Tibial nerve (tissue), 4 donors: ENCODE measurements around the gene GALNT6.

Source experiments
- EP300 ChIP-seq, 2 donors: sonication (generic); formaldehyde crosslinking; IDR thresholded peaks; one replicate each; pipeline ENCODE4 v1.6.1; 2017; ENCODE audit warnings: antibody characterized with exemption in 2 of 2, mild to moderate bottlenecking in 1 of 2
- TF ChIP-seq, protein P1 (sequence below), 5 experiments: fragments of 200-600 bp in 3 of 5; fragments of 450-650 bp in 2 of 5; sonication (generic) in 3 of 5; IDR thresholded peaks; one replicate each; pipeline ENCODE4 v1.5.1; 2016 to 2019; ENCODE audit warnings: antibody characterized with exemption in 5 of 5, mild to moderate bottlenecking in 3 of 5, moderate library complexity in 2 of 5

DNA sequence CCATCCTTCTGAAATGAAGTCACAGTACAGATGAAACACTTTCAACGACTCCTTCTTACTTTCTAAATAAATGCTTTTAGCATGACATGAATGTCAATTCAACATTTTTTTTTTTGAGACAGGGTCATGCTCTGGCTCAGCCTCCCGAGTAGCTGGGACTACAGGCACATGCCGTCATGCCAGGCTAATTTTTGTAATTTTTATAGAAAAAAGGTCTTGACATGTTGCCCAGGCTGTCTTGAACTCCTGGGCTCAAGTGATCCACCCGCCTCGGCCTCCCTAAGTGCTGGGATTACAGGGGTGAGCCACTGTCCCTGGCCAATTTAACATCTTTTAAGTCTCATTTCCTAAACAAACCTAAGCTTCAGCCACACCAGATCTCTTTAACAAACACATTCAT lies 16.4 kb downstream of the GALNT6 start:
- TF ChIP-seq EP300 (IDR thresholded peaks at IDR 0.05) = no peak
- TF ChIP-seq, protein P1, sequence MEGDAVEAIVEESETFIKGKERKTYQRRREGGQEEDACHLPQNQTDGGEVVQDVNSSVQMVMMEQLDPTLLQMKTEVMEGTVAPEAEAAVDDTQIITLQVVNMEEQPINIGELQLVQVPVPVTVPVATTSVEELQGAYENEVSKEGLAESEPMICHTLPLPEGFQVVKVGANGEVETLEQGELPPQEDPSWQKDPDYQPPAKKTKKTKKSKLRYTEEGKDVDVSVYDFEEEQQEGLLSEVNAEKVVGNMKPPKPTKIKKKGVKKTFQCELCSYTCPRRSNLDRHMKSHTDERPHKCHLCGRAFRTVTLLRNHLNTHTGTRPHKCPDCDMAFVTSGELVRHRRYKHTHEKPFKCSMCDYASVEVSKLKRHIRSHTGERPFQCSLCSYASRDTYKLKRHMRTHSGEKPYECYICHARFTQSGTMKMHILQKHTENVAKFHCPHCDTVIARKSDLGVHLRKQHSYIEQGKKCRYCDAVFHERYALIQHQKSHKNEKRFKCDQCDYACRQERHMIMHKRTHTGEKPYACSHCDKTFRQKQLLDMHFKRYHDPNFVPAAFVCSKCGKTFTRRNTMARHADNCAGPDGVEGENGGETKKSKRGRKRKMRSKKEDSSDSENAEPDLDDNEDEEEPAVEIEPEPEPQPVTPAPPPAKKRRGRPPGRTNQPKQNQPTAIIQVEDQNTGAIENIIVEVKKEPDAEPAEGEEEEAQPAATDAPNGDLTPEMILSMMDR (IDR thresholded peaks at IDR 0.05) = no peak
